GM11168 (cell line): ENCODE measurements around the gene CHN1.

Experiments
- in situ Hi-C: fragments of 300-500 bp; cut with MboI; formaldehyde crosslinking; loops from one replicate; pipeline ENCODE4 v1.12.0; 2022; ENCODE audit warnings: low sequenced_read_pairs; ENCODE audit not compliant: unreplicated experiment

Gene CHN1

DNA sequence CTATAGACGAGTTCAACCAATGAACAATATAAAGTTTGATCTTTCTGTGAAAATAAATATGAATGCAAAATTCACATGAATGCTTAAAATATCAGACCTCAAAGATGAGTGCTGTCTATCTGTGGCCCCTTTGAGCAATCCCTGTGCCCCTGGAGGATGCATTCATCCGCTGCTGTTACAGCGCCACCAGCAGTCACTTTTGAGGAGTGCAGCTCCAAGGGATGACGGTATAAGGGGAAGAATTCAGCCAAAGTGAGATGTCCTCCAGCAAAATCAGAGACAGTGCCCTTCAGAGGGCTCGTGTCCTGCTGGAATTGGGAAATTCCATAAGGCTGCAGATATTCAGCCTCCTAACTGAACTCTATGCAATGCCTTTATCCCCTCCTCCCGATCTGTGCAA lies 229.0 kb downstream of the CHN1 start:
- in situ Hi-C loops, result no loop called here

GRCh38 chr2:174775571-174775980 lies 229.6 kb downstream of the CHN1 start:
- in situ Hi-C loops, result no loop called here

- in situ Hi-C loops, result no loop called here
These were observed 230.3 kb downstream of the CHN1 start for GRCh38 chr2:174774886-174775285.

GRCh38 chr2:174773215-174773614 lies 232.0 kb downstream of the CHN1 start:
- in situ Hi-C loops, result no loop called here

- in situ Hi-C loops, result no loop called here
These were observed 232.7 kb downstream of the CHN1 start for GRCh38 chr2:174772472-174772801.

DNA sequence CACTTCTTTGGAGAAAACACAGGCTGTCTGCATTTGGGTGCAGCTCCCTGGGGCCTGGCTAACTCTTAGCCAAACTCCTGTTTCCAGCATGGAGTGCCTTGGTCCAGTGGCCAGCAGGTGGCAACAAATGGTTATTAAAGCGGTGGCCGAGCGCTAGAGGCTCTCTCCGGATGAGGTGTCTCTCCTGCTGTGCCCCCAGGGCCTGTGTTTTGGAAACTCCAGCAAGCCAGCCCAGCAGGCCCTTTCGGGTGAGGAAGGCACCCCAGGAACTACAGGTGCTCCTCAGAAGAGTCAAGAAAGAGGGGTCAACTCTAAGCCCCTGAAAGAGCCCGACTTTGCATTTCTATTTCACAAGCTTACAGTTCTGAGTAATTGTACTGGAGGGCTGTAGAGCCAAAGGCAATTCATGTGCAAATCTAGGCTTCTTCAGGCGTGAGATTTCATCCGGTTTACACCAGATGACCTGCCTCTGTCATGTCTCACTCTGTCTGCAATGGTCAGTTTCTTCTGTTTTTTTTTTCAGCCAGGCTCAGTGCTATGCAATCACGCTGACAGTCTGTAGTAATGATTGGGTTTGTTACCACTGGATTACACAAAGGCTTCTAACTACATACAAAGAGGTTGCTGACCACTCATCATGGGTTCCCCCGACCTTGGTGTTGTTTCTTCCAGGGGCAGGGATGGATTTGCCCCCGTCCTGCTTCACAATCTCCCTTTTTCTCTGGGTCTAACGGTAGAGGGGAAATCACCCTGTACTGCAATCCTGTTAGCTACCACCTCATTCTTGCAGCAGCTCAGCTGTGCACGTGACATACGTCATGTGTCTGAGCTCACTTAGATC lies 233.3 kb downstream of the CHN1 start:
- in situ Hi-C loops, result no loop called here

- in situ Hi-C loops, result no loop called here
These were observed 234.0 kb downstream of the CHN1 start for GRCh38 chr2:174771136-174771535.

DNA sequence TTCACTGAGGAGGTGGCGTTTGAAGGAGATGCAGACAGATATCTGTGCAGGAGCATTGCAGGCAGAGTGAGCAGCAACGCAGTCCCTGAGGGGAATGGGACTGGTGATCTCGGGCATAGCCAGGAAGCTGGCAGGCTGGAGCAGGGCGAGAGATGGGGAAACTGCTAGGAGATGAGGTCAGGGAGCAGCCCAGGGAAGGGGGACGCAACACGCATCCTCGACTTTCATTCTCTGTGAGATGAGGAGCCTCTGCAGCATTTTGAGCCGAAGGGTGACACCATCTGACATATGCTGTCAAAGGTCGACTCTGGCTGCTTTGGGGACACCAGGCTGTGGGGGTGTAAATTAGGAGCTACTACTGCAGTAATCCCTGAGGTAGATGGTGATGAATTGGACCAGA lies 236.6 kb downstream of the CHN1 start:
- in situ Hi-C loops, result no loop called here

DNA sequence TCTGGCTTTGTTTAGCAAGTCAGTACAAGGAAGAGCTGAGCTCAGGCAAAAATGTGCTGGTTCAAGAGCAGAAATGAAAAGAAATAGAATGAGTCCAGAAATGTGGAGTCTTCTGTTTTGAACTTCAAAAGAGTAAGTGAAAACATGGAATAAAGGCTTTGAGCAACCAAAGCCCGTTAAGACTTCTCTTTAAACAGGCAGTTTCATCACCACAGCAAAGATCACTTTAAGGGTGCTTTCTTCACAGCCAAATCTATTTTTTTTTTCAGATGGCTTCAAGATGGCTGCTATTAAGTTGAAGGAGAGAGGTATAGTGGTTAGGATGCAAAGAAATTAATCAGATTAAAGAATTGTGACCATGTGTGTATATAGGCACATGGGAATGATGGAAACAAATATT lies 238.9 kb downstream of the CHN1 start:
- in situ Hi-C loops, result no loop called here

GRCh38 chr2:174765576-174765975 lies 239.6 kb downstream of the CHN1 start:
- in situ Hi-C loops, result no loop called here

DNA sequence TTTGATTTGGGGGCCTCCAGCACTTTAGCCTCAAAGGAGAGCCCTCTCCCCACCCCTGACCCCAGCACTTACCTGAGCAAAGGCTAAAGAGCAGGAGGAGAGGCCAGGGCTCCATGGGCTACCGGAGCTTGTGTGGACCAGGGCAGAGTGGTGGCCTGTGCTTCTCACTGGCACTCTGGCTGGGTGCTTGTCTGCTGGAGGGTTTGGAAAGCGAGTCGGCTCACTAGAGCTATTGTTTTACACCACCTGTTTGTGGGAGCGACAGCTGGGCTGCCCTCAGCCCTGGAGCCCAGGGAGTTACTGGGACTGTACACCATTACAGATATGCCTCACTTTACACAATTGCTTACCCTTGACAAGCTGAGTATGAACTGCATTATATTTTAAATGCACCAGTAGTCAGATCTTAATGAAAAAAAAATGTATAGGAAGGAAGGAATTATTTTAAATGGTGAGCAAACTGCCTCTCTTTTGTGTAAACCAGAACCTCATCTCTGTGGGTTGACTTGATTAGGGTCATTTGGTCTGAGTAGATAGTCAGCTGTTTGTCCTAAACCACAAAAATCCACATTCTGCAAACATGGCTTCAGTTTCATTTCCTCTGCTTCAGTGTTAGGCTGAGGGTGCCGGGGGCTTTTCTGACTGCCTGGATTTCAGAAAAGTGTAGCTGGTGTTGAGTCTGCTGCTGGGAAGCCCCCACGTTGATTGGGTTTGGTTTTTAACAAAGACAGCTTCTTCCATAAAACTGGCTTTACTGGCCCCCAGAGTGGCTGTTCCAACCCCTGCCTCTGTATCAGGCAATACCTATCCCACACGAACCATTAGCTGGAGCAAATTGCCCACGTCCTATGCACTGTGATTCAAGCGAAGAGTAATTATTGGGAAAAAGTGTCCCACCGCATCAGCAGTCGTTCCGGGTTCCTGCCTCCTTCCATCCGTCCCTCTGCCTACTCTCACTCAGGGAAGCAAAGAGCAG lies 240.6 kb downstream of the CHN1 start, which contains the start of gene CHRNA1:
Gene CHRNA1 (minus strand): TSS at position 193 of the 976 bp plus-strand sequence. CDS start 78 bp downstream, at position 115.
- in situ Hi-C loops, result no loop called here

- in situ Hi-C loops, result no loop called here
These were observed 241.4 kb downstream of the CHN1 start for GRCh38 chr2:174763780-174764179.

DNA sequence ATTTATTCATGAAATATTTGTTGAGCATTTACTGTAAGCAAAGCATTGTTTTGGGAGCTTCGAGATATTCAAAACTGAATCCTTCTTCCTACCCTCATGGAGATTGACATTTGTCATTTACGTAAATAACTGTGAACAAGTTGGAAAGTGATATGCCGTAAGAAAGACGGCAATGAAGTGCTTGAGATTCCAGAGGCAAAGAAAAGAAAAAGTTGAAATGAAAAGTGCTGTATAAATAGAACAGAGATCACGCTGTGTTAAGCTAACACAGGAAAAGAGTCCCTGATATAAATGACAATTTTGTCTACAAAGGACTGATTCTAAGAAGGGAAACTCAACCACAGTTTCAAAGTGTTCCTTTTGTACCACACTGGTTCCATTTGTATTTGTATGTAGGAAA lies 242.7 kb downstream of the CHN1 start:
- in situ Hi-C loops, result no loop called here

- in situ Hi-C loops, result no loop called here
These were observed 243.3 kb downstream of the CHN1 start for GRCh38 chr2:174761837-174762236.

GRCh38 chr2:174760845-174761473 lies 244.2 kb downstream of the CHN1 start:
- in situ Hi-C loops, result no loop called here

DNA sequence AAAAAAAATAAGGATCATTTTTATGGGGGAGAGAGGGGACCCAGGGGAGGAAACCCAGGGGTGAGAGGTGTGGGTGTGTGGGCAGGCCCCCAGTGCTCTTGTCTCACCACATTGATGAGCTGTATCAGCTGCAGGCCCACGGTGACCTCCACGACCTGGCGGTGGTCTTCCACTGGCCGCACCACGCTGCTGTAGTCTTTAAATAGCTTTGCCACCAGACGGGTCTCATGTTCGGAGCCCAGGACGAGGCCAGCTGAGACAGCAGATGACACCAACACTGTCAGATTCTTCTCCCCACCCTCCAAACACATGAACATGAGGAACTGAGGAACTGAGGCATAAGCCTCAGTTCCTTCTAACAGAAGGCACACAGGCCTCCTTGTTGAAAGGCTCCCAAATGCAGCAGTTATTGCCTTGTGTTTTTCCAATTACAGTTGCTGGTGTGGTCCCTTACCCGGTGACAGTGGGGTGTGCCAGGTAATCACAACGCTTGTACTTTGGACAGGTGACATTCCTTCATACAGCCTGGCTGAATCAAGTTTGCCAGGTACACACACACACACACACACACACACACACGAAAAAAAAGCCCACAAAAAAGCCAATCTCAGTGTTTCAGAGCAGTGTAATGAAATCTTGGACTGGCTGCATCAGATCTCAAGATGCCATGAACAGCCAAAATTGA lies 245.7 kb downstream of the CHN1 start:
- in situ Hi-C loops, result no loop called here

DNA sequence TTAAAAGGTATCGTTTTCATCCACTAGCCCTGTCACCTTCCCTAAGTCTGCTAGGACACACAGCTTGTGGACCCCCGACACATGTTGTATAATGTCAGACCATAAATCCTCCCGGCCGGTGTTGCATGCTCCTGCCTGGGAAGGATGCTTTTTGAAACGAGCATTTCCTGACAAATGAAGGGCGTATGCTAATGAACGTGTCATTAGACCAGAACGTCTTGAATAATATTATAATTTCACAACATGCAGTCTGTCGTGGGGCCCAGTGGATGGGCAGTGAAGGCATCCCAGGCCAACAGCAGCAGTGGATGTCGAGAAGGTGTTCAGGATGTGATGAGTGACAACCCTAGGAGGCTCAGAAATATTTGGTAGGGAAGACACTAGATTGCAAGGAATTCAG lies 248.4 kb downstream of the CHN1 start:
- in situ Hi-C loops, result no loop called here

- in situ Hi-C loops, result no loop called here
These were observed 252.0 kb downstream of the CHN1 start for GRCh38 chr2:174753038-174753633.

- in situ Hi-C loops, result no loop called here
These were observed 252.7 kb downstream of the CHN1 start for GRCh38 chr2:174752403-174753037.
